ENCODE data around the gene GAD2.
A peak's percentile ranks its signal among the peaks of the same experiment; 100 is the strongest.

GAD2 gene

GRCh38 chr10:26216585-26217395 is at the start of gene GAD2:
Gene GAD2 (plus strand): TSS chr10:26216774. CDS start chr10:26216810, 36 bp downstream.
- peak within 1 kb of the TSS; percentile 8 for H3K4me3 ChIP-seq (ENCODE audit: low read length)
- TF ChIP-seq CTCF (conservative IDR thresholded peaks at IDR 0.05; ENCODE audit: low read depth, low read length): no peak
- no peak for DNase-seq (ENCODE audit: low read depth)

- peak; percentile 48 for DNase-seq (ENCODE audit: low read depth)
- TF ChIP-seq CTCF (conservative IDR thresholded peaks at IDR 0.05; ENCODE audit: low read depth, low read length): no peak
These were observed 47.1 kb upstream of the GAD2 start for GRCh38 chr10:26169466-26169865.

GRCh38 chr10:26172131-26172530 is 44.4 kb upstream of the GAD2 start:
- H3K4me3 ChIP-seq (ENCODE audit: low read length): no peak overlapping the region
- no peak for TF ChIP-seq CTCF (conservative IDR thresholded peaks at IDR 0.05; ENCODE audit: low read depth, low read length)
- no peak for DNase-seq (ENCODE audit: low read depth)

More at GRCh38 chr10:26169466-26169865, 47.1 kb upstream of the GAD2 start:
- H3K4me3 ChIP-seq (ENCODE audit: low read length): no peak overlapping the region

- DNase-seq (ENCODE audit: low read depth): no peak
- no peak for TF ChIP-seq CTCF (conservative IDR thresholded peaks at IDR 0.05; ENCODE audit: low read depth, low read length)
These were observed 42.7 kb upstream of the GAD2 start for GRCh38 chr10:26173837-26174236.

GRCh38 chr10:26177341-26177740 is 39.2 kb upstream of the GAD2 start:
- no peak overlapping the region for H3K4me3 ChIP-seq (ENCODE audit: low read length)
- no peak for DNase-seq (ENCODE audit: low read depth)
- no peak for TF ChIP-seq CTCF (conservative IDR thresholded peaks at IDR 0.05; ENCODE audit: low read depth, low read length)

More at GRCh38 chr10:26173837-26174236, 42.7 kb upstream of the GAD2 start:
- no peak overlapping the region for H3K4me3 ChIP-seq (ENCODE audit: low read length)

GRCh38 chr10:26194275-26194674 is 22.3 kb upstream of the GAD2 start:
- no peak for DNase-seq (ENCODE audit: low read depth)
- no peak for TF ChIP-seq CTCF (conservative IDR thresholded peaks at IDR 0.05; ENCODE audit: low read depth, low read length)
- no peak overlapping the region for H3K4me3 ChIP-seq (ENCODE audit: low read length)

- H3K4me3 ChIP-seq (ENCODE audit: low read length): no peak overlapping the region
- DNase-seq (ENCODE audit: low read depth): no peak
- TF ChIP-seq CTCF (conservative IDR thresholded peaks at IDR 0.05; ENCODE audit: low read depth, low read length): no peak
These were observed 19.3 kb upstream of the GAD2 start for GRCh38 chr10:26197248-26197647.

Data from retinal pigment epithelial cell (primary cell).